HEK293 (cell line): ENCODE measurements around the gene MAGI2.

Experiments used
- CTCF ChIA-PET: fragments of 350-600 bp; formaldehyde crosslinking; extraction: SDS; loops from one replicate; lab custom pipeline; 2021; ENCODE audit warnings: antibody characterized with exemption; lab: Yijun Ruan, JAX
- POLR2A ChIA-PET: fragments of 300-600 bp; formaldehyde crosslinking; extraction: SDS; loops from one replicate; lab custom pipeline; 2020; ENCODE audit warnings: antibody characterized with exemption, inconsistent platforms; lab: Yijun Ruan, JAX
- H3K27ac ChIP-seq: fragments of 200-500 bp; sonication (Bioruptor generic); 2 replicates; pipeline ENCODE4 v1.5.1; 2014; ENCODE audit warnings: low read depth, low read length, control low read depth, inconsistent platforms; ENCODE audit errors: extremely low read depth
- H3K36me3 ChIP-seq, 2 experiments: fragments of 200-500 bp in 1 of 2; sonication (Bioruptor generic) in 1 of 2; 1 replicate in 1 of 2; 2 replicates in 1 of 2; pipeline ENCODE4 v1.5.1; 2014 to 2017; ENCODE audit warnings: inconsistent platforms in 2 of 2, low read length in 2 of 2; ENCODE audit not compliant: control insufficient read depth in 2 of 2, insufficient read depth in 1 of 2
- H3K4me1 ChIP-seq: fragments of 200-500 bp; sonication (Bioruptor generic); 2 replicates; pipeline ENCODE4 v1.5.1; 2014; ENCODE audit warnings: mild to moderate bottlenecking, low read length, inconsistent platforms; ENCODE audit not compliant: control insufficient read depth, insufficient read depth
- H3K4me3 ChIP-seq: 2 replicates; pipeline ENCODE4 v1.5.1; 2011; ENCODE audit warnings: low read depth, mild to moderate bottlenecking, control low read depth, low read length, moderate library complexity
- H3K9me3 ChIP-seq: fragments of 200-500 bp; sonication (Bioruptor generic); 2 replicates; pipeline ENCODE4 v1.5.1; 2014; ENCODE audit warnings: low read depth, low read length, inconsistent platforms; ENCODE audit not compliant: control insufficient read depth, insufficient read depth
- GLI4 ChIP-seq: fragments of 450-650 bp; formaldehyde crosslinking; IDR thresholded peaks from 2 replicates; pipeline ENCODE4 v1.5.1; 2016; ENCODE audit warnings: missing biosample characterization, missing genetic modification characterization
- RBAK ChIP-seq: fragments of 450-650 bp; formaldehyde crosslinking; IDR thresholded peaks from 2 replicates; pipeline ENCODE4 v1.5.1; 2016; ENCODE audit warnings: missing biosample characterization, missing genetic modification characterization
- REPIN1 ChIP-seq: fragments of 450-650 bp; formaldehyde crosslinking; IDR thresholded peaks from 2 replicates; pipeline ENCODE4 v1.5.1; 2017; ENCODE audit warnings: missing biosample characterization, missing genetic modification characterization, low read depth
- SP3 ChIP-seq: fragments of 450-650 bp; formaldehyde crosslinking; IDR thresholded peaks from 2 replicates; pipeline ENCODE4 v1.5.1; 2016; ENCODE audit warnings: missing biosample characterization, missing genetic modification characterization
- TRIM28 ChIP-seq: IDR thresholded peaks from 2 replicates; pipeline ENCODE4 v1.6.1; 2011; ENCODE audit warnings: low read length, control low read depth, borderline replicate concordance
- ZFHX2 ChIP-seq: fragments of 450-650 bp; formaldehyde crosslinking; conservative IDR thresholded peaks from 2 replicates; pipeline ENCODE4 v1.5.1; 2016; ENCODE audit warnings: missing biosample characterization, missing genetic modification characterization
- ZIC2 ChIP-seq: fragments of 450-650 bp; formaldehyde crosslinking; IDR thresholded peaks from 2 replicates; pipeline ENCODE4 v1.5.1; 2016; ENCODE audit warnings: missing biosample characterization, missing genetic modification characterization
- ZNF175 ChIP-seq: fragments of 450-650 bp; formaldehyde crosslinking; IDR thresholded peaks from 2 replicates; pipeline ENCODE4 v1.5.1; 2016; ENCODE audit warnings: missing biosample characterization, missing genetic modification characterization
- ZNF335 ChIP-seq: fragments of 450-650 bp; formaldehyde crosslinking; conservative IDR thresholded peaks from 2 replicates; pipeline ENCODE4 v1.5.1; 2016; ENCODE audit warnings: missing biosample characterization, missing genetic modification characterization
- ZNF350 ChIP-seq: fragments of 450-650 bp; formaldehyde crosslinking; IDR thresholded peaks from 2 replicates; pipeline ENCODE4 v1.5.0; 2017; ENCODE audit warnings: missing biosample characterization, mild to moderate bottlenecking, missing genetic modification characterization
- ZNF404 ChIP-seq: fragments of 450-650 bp; formaldehyde crosslinking; IDR thresholded peaks from 2 replicates; pipeline ENCODE4 v1.5.1; 2017; ENCODE audit warnings: missing biosample characterization, missing genetic modification characterization
- ZNF48 ChIP-seq: fragments of 450-650 bp; formaldehyde crosslinking; IDR thresholded peaks from 2 replicates; pipeline ENCODE4 v1.5.1; 2016; ENCODE audit warnings: missing biosample characterization, missing genetic modification characterization
- ZNF521 ChIP-seq: fragments of 450-650 bp; formaldehyde crosslinking; IDR thresholded peaks from 2 replicates; pipeline ENCODE4 v1.5.1; 2017; ENCODE audit warnings: missing biosample characterization, mild to moderate bottlenecking, missing genetic modification characterization
- ZNF658 ChIP-seq: fragments of 450-650 bp; formaldehyde crosslinking; IDR thresholded peaks from 2 replicates; pipeline ENCODE4; 2016; ENCODE audit warnings: missing biosample characterization, missing genetic modification characterization
- ZNF707 ChIP-seq: fragments of 450-650 bp; formaldehyde crosslinking; IDR thresholded peaks from 2 replicates; pipeline ENCODE4 v1.5.1; 2016; ENCODE audit warnings: missing biosample characterization, missing genetic modification characterization
- TF ChIP-seq, protein P1 (sequence below): fragments of 450-650 bp; formaldehyde crosslinking; IDR thresholded peaks from 2 replicates; pipeline ENCODE4 v1.5.1; 2016; ENCODE audit warnings: missing biosample characterization, missing genetic modification characterization
- TF ChIP-seq, protein P2 (sequence below): fragments of 450-650 bp; formaldehyde crosslinking; IDR thresholded peaks from 2 replicates; pipeline ENCODE4 v1.5.0; 2017; ENCODE audit warnings: missing biosample characterization, missing genetic modification characterization, borderline replicate concordance
- TF ChIP-seq, protein P3 (sequence below): fragments of 450-650 bp; formaldehyde crosslinking; IDR thresholded peaks from 2 replicates; pipeline ENCODE4 v1.5.1; 2016; ENCODE audit warnings: missing biosample characterization, missing genetic modification characterization
- TF ChIP-seq, protein P4 (sequence below): fragments of 450-650 bp; formaldehyde crosslinking; IDR thresholded peaks from 2 replicates; pipeline ENCODE4 v1.5.1; 2016; ENCODE audit warnings: missing biosample characterization, missing genetic modification characterization
- TF ChIP-seq, protein P5 (sequence below): fragments of 450-650 bp; formaldehyde crosslinking; IDR thresholded peaks from 2 replicates; pipeline ENCODE4 v1.5.1; 2016; ENCODE audit warnings: missing biosample characterization, missing genetic modification characterization, borderline replicate concordance

Gene MAGI2

DNA sequence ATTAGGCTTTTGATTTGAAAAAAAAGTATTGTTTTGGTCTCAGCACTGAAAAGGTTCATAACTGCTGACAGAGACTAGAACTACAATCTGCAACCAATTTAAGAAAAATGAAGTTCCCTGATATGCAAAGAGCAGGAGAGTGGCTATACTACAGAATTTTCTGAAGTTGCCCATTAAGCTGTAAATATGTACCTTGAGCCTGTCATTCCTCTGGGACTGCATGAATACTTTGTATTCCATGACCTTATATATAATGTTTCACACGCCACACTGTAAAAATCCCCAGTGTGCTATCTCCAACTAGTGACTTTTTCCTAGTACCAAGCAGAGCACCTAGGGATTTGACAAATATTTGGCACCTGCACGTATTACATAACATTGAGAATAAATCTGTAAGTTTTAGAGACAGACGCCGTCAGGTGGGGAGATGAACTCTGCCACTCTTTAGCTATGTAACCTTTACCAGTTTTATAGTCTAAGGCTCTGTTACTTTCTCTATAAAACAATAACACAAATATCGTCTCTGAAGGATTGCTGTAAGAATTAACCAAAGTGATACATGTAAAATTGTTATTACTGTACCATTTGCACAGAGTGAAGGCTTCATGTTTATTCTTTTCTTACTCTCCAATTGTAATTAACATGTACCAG lies 235.4 kb downstream of the MAGI2 start:
- CTCF ChIA-PET, result no interaction called here
- no peaks in the 10 kb centered on the region for H3K36me3 ChIP-seq
- H3K4me3 ChIP-seq, result no peak overlapping the region

DNA sequence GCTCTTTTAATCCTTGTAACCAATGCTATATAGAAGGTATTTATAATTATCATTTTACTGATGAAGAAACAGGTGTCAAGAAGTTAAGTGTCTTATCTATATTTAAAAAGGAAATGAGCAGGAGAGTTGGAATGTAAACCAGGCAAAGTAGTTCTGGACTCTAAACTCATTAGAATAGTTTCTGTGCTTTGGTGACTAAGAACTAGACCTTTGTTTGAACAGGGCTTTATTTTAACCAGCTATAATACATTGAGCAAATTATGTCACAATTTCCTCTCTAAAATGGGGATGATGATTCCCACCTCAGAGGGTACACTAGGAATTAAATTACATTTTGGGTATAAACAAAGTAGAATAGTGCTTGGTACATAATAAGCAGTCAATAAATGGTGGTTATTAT lies 236.0 kb downstream of the MAGI2 start:
- ChIA-PET POLR2A (no interaction called here), CTCF (no interaction called here)
- Histone ChIP-seq H3K9me3 (no peaks in the 10 kb centered on the region), H3K27ac (no peak overlapping the region), H3K4me1 (no peaks in the 10 kb centered on the region), H3K36me3 (no peaks in the 10 kb centered on the region), H3K4me3 (no peak overlapping the region)
- TF ChIP-seq, protein P1, sequence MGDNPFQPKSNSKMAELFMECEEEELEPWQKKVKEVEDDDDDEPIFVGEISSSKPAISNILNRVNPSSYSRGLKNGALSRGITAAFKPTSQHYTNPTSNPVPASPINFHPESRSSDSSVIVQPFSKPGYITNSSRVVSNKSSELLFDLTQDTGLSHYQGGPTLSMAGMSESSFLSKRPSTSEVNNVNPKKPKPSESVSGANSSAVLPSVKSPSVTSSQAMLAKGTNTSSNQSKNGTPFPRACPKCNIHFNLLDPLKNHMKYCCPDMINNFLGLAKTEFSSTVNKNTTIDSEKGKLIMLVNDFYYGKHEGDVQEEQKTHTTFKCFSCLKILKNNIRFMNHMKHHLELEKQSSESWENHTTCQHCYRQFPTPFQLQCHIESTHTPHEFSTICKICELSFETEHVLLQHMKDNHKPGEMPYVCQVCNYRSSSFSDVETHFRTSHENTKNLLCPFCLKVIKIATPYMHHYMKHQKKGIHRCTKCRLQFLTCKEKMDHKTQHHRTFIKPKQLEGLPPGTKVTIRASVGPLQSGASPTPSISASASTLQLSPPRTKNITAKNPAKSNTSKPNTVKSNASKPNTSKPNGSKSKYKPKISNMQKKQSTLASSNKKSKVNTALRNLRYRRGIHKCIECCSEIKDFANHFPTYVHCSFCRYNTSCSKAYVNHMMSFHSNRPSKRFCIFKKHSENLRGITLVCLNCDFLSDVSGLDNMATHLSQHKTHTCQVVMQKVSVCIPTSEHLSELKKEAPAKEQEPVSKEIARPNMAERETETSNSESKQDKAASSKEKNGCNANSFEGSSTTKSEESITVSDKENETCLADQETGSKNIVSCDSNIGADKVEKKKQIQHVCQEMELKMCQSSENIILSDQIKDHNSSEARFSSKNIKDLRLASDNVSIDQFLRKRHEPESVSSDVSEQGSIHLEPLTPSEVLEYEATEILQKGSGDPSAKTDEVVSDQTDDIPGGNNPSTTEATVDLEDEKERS, result no peak
- TF ChIP-seq ZFHX2 (tag by site-specific recombination) (no peak), TRIM28 (no peak), ZNF521 (tag by site-specific recombination) (no peak), GLI4 (tag by site-specific recombination) (no peak), ZNF658 (no peak), SP3 (tag by site-specific recombination) (no peak), ZNF707 (tag by site-specific recombination) (no peak), ZNF175 (tag by site-specific recombination) (no peak), ZNF48 (tag by site-specific recombination) (no peak), ZIC2 (tag by site-specific recombination) (no peak), ZNF350 (no peak), REPIN1 (no peak)
- TF ChIP-seq, protein P2, sequence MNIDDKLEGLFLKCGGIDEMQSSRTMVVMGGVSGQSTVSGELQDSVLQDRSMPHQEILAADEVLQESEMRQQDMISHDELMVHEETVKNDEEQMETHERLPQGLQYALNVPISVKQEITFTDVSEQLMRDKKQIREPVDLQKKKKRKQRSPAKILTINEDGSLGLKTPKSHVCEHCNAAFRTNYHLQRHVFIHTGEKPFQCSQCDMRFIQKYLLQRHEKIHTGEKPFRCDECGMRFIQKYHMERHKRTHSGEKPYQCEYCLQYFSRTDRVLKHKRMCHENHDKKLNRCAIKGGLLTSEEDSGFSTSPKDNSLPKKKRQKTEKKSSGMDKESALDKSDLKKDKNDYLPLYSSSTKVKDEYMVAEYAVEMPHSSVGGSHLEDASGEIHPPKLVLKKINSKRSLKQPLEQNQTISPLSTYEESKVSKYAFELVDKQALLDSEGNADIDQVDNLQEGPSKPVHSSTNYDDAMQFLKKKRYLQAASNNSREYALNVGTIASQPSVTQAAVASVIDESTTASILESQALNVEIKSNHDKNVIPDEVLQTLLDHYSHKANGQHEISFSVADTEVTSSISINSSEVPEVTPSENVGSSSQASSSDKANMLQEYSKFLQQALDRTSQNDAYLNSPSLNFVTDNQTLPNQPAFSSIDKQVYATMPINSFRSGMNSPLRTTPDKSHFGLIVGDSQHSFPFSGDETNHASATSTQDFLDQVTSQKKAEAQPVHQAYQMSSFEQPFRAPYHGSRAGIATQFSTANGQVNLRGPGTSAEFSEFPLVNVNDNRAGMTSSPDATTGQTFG (tag by site-specific recombination), result no peak
- TF ChIP-seq, protein P3, sequence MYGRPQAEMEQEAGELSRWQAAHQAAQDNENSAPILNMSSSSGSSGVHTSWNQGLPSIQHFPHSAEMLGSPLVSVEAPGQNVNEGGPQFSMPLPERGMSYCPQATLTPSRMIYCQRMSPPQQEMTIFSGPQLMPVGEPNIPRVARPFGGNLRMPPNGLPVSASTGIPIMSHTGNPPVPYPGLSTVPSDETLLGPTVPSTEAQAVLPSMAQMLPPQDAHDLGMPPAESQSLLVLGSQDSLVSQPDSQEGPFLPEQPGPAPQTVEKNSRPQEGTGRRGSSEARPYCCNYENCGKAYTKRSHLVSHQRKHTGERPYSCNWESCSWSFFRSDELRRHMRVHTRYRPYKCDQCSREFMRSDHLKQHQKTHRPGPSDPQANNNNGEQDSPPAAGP (tag by site-specific recombination), result no peak
- TF ChIP-seq, protein P4, sequence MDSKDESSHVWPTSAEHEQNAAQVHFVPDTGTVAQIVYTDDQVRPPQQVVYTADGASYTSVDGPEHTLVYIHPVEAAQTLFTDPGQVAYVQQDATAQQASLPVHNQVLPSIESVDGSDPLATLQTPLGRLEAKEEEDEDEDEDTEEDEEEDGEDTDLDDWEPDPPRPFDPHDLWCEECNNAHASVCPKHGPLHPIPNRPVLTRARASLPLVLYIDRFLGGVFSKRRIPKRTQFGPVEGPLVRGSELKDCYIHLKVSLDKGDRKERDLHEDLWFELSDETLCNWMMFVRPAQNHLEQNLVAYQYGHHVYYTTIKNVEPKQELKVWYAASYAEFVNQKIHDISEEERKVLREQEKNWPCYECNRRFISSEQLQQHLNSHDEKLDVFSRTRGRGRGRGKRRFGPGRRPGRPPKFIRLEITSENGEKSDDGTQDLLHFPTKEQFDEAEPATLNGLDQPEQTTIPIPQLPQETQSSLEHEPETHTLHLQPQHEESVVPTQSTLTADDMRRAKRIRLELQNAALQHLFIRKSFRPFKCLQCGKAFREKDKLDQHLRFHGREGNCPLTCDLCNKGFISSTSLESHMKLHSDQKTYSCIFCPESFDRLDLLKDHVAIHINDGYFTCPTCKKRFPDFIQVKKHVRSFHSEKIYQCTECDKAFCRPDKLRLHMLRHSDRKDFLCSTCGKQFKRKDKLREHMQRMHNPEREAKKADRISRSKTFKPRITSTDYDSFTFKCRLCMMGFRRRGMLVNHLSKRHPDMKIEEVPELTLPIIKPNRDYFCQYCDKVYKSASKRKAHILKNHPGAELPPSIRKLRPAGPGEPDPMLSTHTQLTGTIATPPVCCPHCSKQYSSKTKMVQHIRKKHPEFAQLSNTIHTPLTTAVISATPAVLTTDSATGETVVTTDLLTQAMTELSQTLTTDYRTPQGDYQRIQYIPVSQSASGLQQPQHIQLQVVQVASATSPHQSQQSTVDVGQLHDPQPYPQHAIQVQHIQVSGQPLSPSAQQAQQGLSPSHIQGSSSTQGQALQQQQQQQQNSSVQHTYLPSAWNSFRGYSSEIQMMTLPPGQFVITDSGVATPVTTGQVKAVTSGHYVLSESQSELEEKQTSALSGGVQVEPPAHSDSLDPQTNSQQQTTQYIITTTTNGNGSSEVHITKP (tag by site-specific recombination), result no peak
- TF ChIP-seq, protein P5, sequence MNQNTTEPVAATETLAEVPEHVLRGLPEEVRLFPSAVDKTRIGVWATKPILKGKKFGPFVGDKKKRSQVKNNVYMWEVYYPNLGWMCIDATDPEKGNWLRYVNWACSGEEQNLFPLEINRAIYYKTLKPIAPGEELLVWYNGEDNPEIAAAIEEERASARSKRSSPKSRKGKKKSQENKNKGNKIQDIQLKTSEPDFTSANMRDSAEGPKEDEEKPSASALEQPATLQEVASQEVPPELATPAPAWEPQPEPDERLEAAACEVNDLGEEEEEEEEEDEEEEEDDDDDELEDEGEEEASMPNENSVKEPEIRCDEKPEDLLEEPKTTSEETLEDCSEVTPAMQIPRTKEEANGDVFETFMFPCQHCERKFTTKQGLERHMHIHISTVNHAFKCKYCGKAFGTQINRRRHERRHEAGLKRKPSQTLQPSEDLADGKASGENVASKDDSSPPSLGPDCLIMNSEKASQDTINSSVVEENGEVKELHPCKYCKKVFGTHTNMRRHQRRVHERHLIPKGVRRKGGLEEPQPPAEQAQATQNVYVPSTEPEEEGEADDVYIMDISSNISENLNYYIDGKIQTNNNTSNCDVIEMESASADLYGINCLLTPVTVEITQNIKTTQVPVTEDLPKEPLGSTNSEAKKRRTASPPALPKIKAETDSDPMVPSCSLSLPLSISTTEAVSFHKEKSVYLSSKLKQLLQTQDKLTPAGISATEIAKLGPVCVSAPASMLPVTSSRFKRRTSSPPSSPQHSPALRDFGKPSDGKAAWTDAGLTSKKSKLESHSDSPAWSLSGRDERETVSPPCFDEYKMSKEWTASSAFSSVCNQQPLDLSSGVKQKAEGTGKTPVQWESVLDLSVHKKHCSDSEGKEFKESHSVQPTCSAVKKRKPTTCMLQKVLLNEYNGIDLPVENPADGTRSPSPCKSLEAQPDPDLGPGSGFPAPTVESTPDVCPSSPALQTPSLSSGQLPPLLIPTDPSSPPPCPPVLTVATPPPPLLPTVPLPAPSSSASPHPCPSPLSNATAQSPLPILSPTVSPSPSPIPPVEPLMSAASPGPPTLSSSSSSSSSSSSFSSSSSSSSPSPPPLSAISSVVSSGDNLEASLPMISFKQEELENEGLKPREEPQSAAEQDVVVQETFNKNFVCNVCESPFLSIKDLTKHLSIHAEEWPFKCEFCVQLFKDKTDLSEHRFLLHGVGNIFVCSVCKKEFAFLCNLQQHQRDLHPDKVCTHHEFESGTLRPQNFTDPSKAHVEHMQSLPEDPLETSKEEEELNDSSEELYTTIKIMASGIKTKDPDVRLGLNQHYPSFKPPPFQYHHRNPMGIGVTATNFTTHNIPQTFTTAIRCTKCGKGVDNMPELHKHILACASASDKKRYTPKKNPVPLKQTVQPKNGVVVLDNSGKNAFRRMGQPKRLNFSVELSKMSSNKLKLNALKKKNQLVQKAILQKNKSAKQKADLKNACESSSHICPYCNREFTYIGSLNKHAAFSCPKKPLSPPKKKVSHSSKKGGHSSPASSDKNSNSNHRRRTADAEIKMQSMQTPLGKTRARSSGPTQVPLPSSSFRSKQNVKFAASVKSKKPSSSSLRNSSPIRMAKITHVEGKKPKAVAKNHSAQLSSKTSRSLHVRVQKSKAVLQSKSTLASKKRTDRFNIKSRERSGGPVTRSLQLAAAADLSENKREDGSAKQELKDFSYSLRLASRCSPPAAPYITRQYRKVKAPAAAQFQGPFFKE (tag by site-specific recombination), result no peak

More for the DNA sequence above, 235.4 kb downstream of the MAGI2 start:
- H3K9me3 ChIP-seq, result no peaks in the 10 kb centered on the region
- POLR2A ChIA-PET, result no interaction called here
- H3K4me1 ChIP-seq, result no peaks in the 10 kb centered on the region
- TF ChIP-seq ZNF404 (tag by site-specific recombination), result no peak
- no peak for TF ChIP-seq RBAK (tag by site-specific recombination)
- TF ChIP-seq ZNF335 (tag by site-specific recombination), result no peak
- no peak overlapping the region for H3K27ac ChIP-seq
